HEK293 (cell line): ENCODE measurements around the gene PODN.

Experiments used
- ZBTB8A ChIP-seq: fragments of 450-650 bp; formaldehyde crosslinking; IDR thresholded peaks from 2 replicates; pipeline ENCODE4 v1.5.1; 2016; ENCODE audit warnings: missing biosample characterization, missing genetic modification characterization
- ZNF768 ChIP-seq: fragments of 450-650 bp; formaldehyde crosslinking; IDR thresholded peaks from 2 replicates; pipeline ENCODE4 v1.5.1; 2018; ENCODE audit warnings: missing biosample characterization, mild to moderate bottlenecking, missing genetic modification characterization
- ZNF830 ChIP-seq: fragments of 450-650 bp; IDR thresholded peaks from 2 replicates; pipeline ENCODE4 v1.5.0; 2018; ENCODE audit warnings: missing biosample characterization, missing genetic modification characterization, low read depth, mild to moderate bottlenecking, moderate library complexity
- TF ChIP-seq, protein P1 (sequence below): fragments of 450-650 bp; formaldehyde crosslinking; IDR thresholded peaks from 2 replicates; pipeline ENCODE4 v1.5.1; 2016; ENCODE audit warnings: missing biosample characterization, missing genetic modification characterization

DNA sequence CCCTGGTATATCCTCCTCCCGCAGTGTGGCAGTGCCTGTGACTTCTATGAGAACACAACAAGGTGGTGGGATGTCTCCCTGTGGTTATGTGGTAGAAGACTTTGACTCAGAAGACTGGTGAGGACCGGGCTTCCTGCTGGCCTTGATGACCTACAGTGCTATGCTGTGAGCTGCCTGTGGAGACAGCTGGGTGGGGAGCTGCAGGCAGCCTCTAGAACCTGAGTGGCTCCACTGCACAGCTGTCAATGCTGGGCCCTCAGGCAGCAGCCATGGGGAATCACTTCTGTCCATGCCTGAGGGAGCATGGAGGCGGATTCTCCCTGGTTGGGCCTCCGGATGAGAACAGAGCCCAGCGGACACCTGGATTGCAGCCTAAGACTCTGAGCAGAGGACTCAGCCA, 65.5 kb downstream of the PODN start:
- TF ChIP-seq ZBTB8A (tag by site-specific recombination): no peak
- no peak for TF ChIP-seq ZNF768
- TF ChIP-seq, protein P1, sequence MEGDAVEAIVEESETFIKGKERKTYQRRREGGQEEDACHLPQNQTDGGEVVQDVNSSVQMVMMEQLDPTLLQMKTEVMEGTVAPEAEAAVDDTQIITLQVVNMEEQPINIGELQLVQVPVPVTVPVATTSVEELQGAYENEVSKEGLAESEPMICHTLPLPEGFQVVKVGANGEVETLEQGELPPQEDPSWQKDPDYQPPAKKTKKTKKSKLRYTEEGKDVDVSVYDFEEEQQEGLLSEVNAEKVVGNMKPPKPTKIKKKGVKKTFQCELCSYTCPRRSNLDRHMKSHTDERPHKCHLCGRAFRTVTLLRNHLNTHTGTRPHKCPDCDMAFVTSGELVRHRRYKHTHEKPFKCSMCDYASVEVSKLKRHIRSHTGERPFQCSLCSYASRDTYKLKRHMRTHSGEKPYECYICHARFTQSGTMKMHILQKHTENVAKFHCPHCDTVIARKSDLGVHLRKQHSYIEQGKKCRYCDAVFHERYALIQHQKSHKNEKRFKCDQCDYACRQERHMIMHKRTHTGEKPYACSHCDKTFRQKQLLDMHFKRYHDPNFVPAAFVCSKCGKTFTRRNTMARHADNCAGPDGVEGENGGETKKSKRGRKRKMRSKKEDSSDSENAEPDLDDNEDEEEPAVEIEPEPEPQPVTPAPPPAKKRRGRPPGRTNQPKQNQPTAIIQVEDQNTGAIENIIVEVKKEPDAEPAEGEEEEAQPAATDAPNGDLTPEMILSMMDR (tag by site-specific recombination): no peak
- TF ChIP-seq ZNF830 (tag by site-specific recombination): no peak
